ENCODE data around the gene DBNL. TPM values are rescaled to one million over a fixed set of nuclear protein-coding genes. Genes with fewer than 3 reads are reported as not detected.

The DBNL gene
- total RNA-seq, 4 donors from 2014 or later = 92.2 to 132 (median 124) TPM

DNA sequence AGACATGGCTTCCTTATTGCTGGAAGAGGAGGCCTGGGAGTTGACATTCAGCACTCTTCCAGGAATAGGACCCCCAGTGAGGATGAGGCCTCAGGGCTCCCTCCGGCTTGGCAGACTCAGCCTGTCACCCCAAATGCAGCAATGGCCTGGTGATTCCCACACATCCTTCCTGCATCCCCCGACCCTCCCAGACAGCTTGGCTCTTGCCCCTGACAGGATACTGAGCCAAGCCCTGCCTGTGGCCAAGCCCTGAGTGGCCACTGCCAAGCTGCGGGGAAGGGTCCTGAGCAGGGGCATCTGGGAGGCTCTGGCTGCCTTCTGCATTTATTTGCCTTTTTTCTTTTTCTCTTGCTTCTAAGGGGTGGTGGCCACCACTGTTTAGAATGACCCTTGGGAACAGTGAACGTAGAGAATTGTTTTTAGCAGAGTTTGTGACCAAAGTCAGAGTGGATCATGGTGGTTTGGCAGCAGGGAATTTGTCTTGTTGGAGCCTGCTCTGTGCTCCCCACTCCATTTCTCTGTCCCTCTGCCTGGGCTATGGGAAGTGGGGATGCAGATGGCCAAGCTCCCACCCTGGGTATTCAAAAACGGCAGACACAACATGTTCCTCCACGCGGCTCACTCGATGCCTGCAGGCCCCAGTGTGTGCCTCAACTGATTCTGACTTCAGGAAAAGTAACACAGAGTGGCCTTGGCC lies 16.6 kb downstream of the DBNL start:
- 74 to 82% methylated on average over 2 to 7 of the region's 8 CpGs for WGBS, 2 donors (ENCODE audit: low coverage in 1 of 2)
- no peak for ATAC-seq
- Histone ChIP-seq H3K9me3 (no peaks in the 10 kb centered on the region), H3K36me3 (peaks cover 0 to 66% of the 10 kb centered on the region in 2 donors), H3K27me3 (no peaks in the 10 kb centered on the region), H3K4me1 (peaks cover 0 to 39% (median 18%) of the 10 kb centered on the region in 3 donors), H3K27ac (no peak overlapping the region), H3K4me3 (no peak overlapping the region)
- TF ChIP-seq, protein P1, sequence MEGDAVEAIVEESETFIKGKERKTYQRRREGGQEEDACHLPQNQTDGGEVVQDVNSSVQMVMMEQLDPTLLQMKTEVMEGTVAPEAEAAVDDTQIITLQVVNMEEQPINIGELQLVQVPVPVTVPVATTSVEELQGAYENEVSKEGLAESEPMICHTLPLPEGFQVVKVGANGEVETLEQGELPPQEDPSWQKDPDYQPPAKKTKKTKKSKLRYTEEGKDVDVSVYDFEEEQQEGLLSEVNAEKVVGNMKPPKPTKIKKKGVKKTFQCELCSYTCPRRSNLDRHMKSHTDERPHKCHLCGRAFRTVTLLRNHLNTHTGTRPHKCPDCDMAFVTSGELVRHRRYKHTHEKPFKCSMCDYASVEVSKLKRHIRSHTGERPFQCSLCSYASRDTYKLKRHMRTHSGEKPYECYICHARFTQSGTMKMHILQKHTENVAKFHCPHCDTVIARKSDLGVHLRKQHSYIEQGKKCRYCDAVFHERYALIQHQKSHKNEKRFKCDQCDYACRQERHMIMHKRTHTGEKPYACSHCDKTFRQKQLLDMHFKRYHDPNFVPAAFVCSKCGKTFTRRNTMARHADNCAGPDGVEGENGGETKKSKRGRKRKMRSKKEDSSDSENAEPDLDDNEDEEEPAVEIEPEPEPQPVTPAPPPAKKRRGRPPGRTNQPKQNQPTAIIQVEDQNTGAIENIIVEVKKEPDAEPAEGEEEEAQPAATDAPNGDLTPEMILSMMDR (IDR thresholded peaks at IDR 0.05) = no peak
- no peak for TF ChIP-seq POLR2AphosphoS5 (IDR thresholded peaks at IDR 0.05)
- no peak for TF ChIP-seq EP300 (IDR thresholded peaks at IDR 0.05)
- TF ChIP-seq POLR2A (IDR thresholded peaks at IDR 0.05) = no peak

DNA sequence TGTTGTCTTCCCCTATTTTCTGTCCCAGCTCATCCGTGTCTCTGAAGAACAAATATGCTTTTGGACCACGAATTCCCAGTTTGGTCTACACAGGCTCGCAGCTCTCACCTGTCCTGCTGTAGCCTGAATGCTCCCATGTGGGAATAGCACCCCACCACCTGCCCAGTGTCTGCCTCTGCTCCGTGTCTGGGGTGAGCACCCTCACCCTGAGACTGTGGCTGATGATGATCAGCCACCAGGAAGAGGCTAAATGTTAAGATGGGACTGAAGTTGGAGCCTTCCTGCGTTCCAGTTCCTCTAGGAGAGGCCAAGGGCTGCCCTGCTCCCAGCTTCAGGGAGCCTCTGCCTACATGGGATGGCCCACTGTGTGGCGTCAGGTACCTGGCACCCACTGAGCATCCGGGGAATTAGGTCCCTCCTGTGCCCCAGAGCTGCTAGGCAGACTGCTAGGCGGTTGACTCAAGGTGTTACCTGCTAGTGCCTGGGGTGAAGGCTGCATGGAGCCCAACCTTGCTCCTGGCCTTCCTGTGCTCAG lies 17.2 kb downstream of the DBNL start:
- peaks cover 0 to 45% (median 19%) of the 10 kb centered on the region in 3 donors for H3K4me1 ChIP-seq
- peaks cover 0 to 59% of the 10 kb centered on the region in 2 donors for H3K36me3 ChIP-seq
- ATAC-seq = no peak
- H3K27ac ChIP-seq = no peak overlapping the region
- no peaks in the 10 kb centered on the region for H3K9me3 ChIP-seq
- no peaks in the 10 kb centered on the region for H3K27me3 ChIP-seq
- 72 to 80% methylated on average over 2 to 3 of the region's 8 CpGs for WGBS, 2 donors (ENCODE audit: low coverage in 1 of 2)
- TF ChIP-seq, protein P1 (IDR thresholded peaks at IDR 0.05) = no peak
- TF ChIP-seq EP300 (IDR thresholded peaks at IDR 0.05) (no peak), POLR2A (IDR thresholded peaks at IDR 0.05) (no peak)
- H3K4me3 ChIP-seq = no peak overlapping the region

DNA sequence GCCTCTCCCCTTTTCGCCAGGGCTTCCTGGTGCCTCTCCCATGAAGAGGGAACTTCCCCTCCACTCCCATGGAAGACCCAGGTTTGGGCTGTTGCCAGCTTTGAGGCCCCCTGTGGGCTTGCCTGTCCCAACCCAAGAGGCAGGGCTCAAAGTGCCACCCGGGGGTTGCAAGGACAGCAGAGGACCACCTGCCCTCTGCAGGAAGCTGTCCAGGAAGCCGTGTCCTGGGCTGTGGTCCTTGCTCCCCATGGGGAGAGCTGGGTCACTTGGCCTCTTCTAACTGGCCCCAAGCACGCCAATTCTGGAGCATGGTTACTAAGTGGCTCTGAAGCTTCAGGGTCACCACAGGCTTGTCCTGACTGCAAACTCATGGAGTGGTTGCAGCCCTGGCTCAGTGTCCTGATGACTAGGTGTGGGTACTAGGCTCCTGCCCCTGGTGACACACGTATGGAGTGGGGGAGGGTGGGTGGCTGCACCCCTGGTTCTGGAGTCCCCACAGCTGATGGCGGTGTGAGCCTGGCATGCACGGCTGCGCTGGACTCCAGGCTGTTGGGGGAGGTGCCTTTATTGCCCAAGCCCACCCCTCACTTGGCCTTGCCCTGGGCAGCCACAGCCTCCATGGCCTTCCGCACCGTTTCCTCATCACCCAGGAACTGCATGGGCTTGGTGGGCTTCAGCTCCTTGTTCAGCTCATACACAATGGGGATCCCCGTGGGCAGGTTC lies 17.8 kb downstream of the DBNL start:
- no peaks in the 10 kb centered on the region for H3K27me3 ChIP-seq
- no peak for TF ChIP-seq EP300 (IDR thresholded peaks at IDR 0.05)
- no peak for TF ChIP-seq POLR2A (IDR thresholded peaks at IDR 0.05)
- TF ChIP-seq, protein P1 (IDR thresholded peaks at IDR 0.05) = no peak
- H3K4me3 ChIP-seq = no peak overlapping the region
- peaks cover 0 to 48% (median 19%) of the 10 kb centered on the region in 3 donors for H3K4me1 ChIP-seq
- no peaks in the 10 kb centered on the region for H3K9me3 ChIP-seq
- H3K27ac ChIP-seq = peak overlapping the region in 1 of 4 donors; percentile 35
- no peak for ATAC-seq
- no CpG with 5 or more reads among the region's 11 CpGs for WGBS, 2 donors (ENCODE audit: low coverage in 1 of 2)
- peaks cover 0 to 53% of the 10 kb centered on the region in 2 donors for H3K36me3 ChIP-seq

DNA sequence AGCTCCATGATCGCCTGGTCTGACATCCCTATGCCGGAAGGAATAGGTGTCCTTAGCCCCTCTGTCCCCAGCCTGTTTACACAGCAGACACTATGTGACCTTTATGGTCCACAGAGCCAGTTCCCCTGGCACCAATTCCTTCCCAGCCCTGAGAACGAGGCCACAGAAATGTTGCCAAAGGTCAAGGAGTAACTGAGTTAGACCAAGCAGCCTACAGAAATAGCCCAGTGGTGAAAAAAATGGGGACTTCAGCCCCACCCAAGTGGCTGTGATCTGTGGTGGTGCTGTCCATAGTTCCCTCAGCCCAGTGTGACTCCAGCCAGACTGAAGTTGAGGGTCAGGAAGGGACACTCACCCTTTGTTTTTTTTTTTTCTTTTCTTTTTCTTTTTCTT lies 18.4 kb downstream of the DBNL start:
- WGBS, 2 donors (ENCODE audit: low coverage in 1 of 2) = no CpG with 5 or more reads among the region's 3 CpGs
- peaks cover 0 to 53% (median 19%) of the 10 kb centered on the region in 3 donors for H3K4me1 ChIP-seq
- no peak overlapping the region for H3K4me3 ChIP-seq
- no peaks in the 10 kb centered on the region for H3K27me3 ChIP-seq
- H3K27ac ChIP-seq = peak overlapping the region in 1 of 4 donors; percentile 35
- peaks cover 0 to 48% of the 10 kb centered on the region in 2 donors for H3K36me3 ChIP-seq
- H3K9me3 ChIP-seq = no peaks in the 10 kb centered on the region
- TF ChIP-seq, protein P1 (IDR thresholded peaks at IDR 0.05) = no peak
- TF ChIP-seq POLR2AphosphoS5 (IDR thresholded peaks at IDR 0.05) (no peak), EP300 (IDR thresholded peaks at IDR 0.05) (no peak), POLR2A (IDR thresholded peaks at IDR 0.05) (no peak)
- no peak for ATAC-seq
